Kidney epithelial cell (primary cell): ENCODE results near the gene NKAIN4. TPM values are rescaled to one million over a fixed set of nuclear protein-coding genes. Genes with fewer than 3 reads are reported as not detected.

ENCODE experiments used
- DNase-seq: peaks from one replicate; pipeline ENCODE4 v3.0.0-alpha.2; 2010; ENCODE audit warnings: low read depth
- H3K27me3 ChIP-seq: 2 replicates; pipeline ENCODE4 v1.6.0; 2011; ENCODE audit warnings: low read length; ENCODE audit not compliant: control insufficient read depth, insufficient read depth
- H3K36me3 ChIP-seq: 2 replicates; pipeline ENCODE4 v1.5.1; 2011; ENCODE audit warnings: low read length; ENCODE audit not compliant: control insufficient read depth, insufficient read depth
- H3K4me3 ChIP-seq: 2 replicates; pipeline ENCODE4 v1.5.1; 2011; ENCODE audit warnings: low read depth, mild to moderate bottlenecking, control low read depth, low read length
- CTCF ChIP-seq: IDR thresholded peaks from 2 replicates; pipeline ENCODE4 v1.5.1; 2011; ENCODE audit warnings: mild to moderate bottlenecking, moderate library complexity, low read length, control low read depth, inconsistent platforms; ENCODE audit not compliant: insufficient read depth, poor library complexity, severe bottlenecking
- total RNA-seq: library from RNA; depleted of rRNA; stranded (reverse); fragments of >200 nt; gene quantifications from 2 replicates; pipeline ENCODE4 v1.2.3, GENCODE V29; 2015

The NKAIN4 gene
- total RNA-seq, 1 donor from 2014 or later = 65.4 TPM

- no peak for DNase-seq
- TF ChIP-seq CTCF = no peak
- Histone ChIP-seq H3K27me3 (peaks cover 8% of the 10 kb centered on the region), H3K4me3 (no peak overlapping the region), H3K36me3 (no peaks in the 10 kb centered on the region)
These were observed 10.5 kb downstream of the NKAIN4 start for GRCh38 chr20:63243604-63244247.

- Histone ChIP-seq H3K27me3 (peaks cover 4% of the 10 kb centered on the region), H3K36me3 (no peaks in the 10 kb centered on the region), H3K4me3 (no peak overlapping the region)
- no peak for TF ChIP-seq CTCF
- DNase-seq = no peak
These were observed 11.5 kb downstream of the NKAIN4 start for GRCh38 chr20:63242736-63243135.

- no peak for TF ChIP-seq CTCF
- no peak overlapping the region for H3K4me3 ChIP-seq
- no peaks in the 10 kb centered on the region for H3K36me3 ChIP-seq
- DNase-seq = no peak
- peaks cover 4% of the 10 kb centered on the region for H3K27me3 ChIP-seq
These were observed 13.0 kb downstream of the NKAIN4 start for GRCh38 chr20:63241272-63241671.

- DNase-seq = no peak
These were observed 14.3 kb downstream of the NKAIN4 start for GRCh38 chr20:63240004-63240403.

GRCh38 chr20:63239431-63239830 lies 14.8 kb downstream of the NKAIN4 start:
- Histone ChIP-seq H3K27me3 (peaks cover 2% of the 10 kb centered on the region), H3K4me3 (no peak overlapping the region), H3K36me3 (no peaks in the 10 kb centered on the region)
- no peak for TF ChIP-seq CTCF
- no peak for DNase-seq

More at GRCh38 chr20:63240004-63240403, 14.3 kb downstream of the NKAIN4 start:
- no peak overlapping the region for H3K4me3 ChIP-seq
- H3K27me3 ChIP-seq = peaks cover 2% of the 10 kb centered on the region
- no peaks in the 10 kb centered on the region for H3K36me3 ChIP-seq
- no peak for TF ChIP-seq CTCF
